ENCODE data around the gene NINJ2. TPM values are rescaled to one million over a fixed set of nuclear protein-coding genes. Genes with fewer than 3 reads are reported as not detected.

Gene NINJ2
- total and polyA plus RNA-seq, 10 of the 15 experiments (the other 5 are each of a cell fraction or from before 2014, with no cell fraction given) = 8.9 to 51.6 (median 21.3) TPM

DNA sequence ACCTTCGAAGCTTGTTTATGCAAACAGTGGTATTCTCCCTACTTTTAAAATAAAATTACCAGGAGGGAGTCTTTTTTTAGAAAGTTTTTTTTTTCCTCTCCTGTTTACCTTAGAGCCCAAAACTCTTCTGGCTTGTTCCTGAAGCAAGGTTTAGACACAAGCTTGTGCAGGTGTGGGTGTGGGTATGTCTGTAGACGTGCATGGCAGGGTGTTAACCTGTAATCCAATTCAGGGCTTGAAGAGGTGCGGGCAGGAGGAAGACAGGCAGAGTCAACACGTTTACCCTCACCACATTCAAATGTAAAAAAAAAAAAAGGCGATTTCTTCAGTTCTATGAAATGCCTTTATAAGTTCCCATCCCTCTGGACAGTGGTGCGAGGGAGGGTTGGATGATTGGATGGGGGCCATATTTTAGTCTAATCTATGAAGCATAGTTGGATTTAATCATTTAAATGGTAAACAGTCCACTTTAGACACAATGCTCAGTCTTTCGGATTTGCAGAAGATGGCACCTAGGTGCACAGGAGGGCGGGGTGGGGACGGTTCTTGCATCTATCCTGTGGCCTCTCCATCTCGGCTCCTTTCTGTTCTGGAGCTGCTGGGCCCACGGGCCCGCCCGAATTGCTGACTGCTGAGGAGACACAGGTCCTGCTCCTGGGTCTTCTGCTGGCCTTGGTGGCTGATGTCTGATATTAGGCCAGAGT is 982 bp upstream of the NINJ2 start:
- CTCF ChIA-PET = interaction anchor here (0.8 to 1.9 kb wide), 3 partner anchors 22 to 150 kb away, joined by 3 to 5 read pairs (median 4); no protein-coding TSS in a partner anchor

DNA sequence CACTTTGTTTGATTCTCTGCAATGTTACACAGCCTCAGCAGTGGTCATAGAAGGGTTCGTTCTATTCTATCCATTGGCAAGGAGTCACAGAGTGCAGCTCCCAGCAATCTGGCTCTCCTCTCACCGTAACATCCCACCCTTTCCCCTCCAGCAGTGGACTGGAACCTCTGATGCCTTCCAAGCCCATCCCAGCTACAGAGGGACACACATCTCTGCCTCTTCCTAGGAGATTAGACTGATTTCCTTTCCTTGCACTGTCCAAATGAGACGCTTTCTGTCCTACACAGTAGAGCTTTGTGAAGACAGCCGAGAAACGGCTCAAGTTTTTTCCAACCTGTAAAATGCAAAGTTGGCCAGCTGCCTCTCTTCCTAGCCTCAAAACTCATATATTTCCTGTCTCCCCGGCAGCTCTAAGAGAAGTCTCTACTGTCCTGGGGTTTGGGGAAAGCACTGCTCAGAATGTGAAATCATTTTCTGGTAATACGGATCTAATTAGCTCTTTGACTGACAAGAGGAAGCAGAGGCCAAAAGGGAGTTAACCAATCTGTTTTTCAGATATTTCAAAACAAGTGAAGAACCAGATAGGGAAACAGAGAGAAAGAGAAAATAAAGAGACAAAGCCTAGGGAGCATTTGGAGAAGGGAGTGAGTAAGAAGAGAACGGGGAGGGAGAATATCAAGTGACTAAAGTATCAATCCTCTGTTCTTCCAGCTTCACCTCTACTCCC is 516 bp downstream of the NINJ2 start:
- intact Hi-C loops (cut with micrococcal nuclease; ENCODE audit: unreplicated experiment) (no loop called here), in situ Hi-C loops (cut with MboI) (no loop called here)
- Histone ChIP-seq H3K4me3 (no peak overlapping the region), H3K27ac (ENCODE audit: control insufficient read depth, insufficient read depth) (peak overlapping the region; percentile 17; the same call in 1 of the 2 replicates), H3K9me3 (replicated peaks; ENCODE audit: control insufficient read depth, insufficient read depth, low read length) (no peaks in the 10 kb centered on the region; the same call in 2 of the 3 replicates), H3K27me3 (replicated peaks in 1 of 2; ENCODE audit: control insufficient read depth in 2 of 2, insufficient read depth in 2 of 2, low read length in 1 of 2) (no peaks in the 10 kb centered on the region), H4K20me1 (ENCODE audit: control insufficient read depth, insufficient read depth) (no peaks in the 10 kb centered on the region), H3K4me1 (ENCODE audit: control insufficient read depth, insufficient read depth, low read length) (peaks cover 60% of the 10 kb centered on the region), H3K9ac (ENCODE audit: control insufficient read depth, insufficient read depth, low read length) (peak overlapping the region; percentile 16; the same call in 1 of the 2 replicates), H3K36me3 (ENCODE audit: control insufficient read depth in 2 of 2, insufficient read depth in 2 of 2, low read length in 1 of 2) (no peaks in the 10 kb centered on the region), H3K4me2 (ENCODE audit: control insufficient read depth, insufficient read depth) (peak overlapping the region; percentile 25; the same call in 1 of the 2 replicates), H3K79me2 (ENCODE audit: control insufficient read depth, insufficient read depth, low read length) (no peaks in the 10 kb centered on the region), H2AFZ (ENCODE audit: control insufficient read depth, low read depth, low read length) (peak overlapping the region; percentile 73)
- no peak for ATAC-seq
- TF ChIP-seq MTA2 (IDR thresholded peaks at IDR 0.05; ENCODE audit: low read depth) (0 out of 2 replicates have a peak, but pooled peaks have one; percentile 17), ZNF207 (IDR thresholded peaks at IDR 0.05; ENCODE audit: borderline replicate concordance) (no peak), KLF5 (IDR thresholded peaks at IDR 0.05; ENCODE audit: partially characterized antibody) (no peak), KAT2A (conservative IDR thresholded peaks at IDR 0.05; ENCODE audit: control insufficient read depth, low read depth, low read length) (no peak)
- TF ChIP-seq, protein P1, sequence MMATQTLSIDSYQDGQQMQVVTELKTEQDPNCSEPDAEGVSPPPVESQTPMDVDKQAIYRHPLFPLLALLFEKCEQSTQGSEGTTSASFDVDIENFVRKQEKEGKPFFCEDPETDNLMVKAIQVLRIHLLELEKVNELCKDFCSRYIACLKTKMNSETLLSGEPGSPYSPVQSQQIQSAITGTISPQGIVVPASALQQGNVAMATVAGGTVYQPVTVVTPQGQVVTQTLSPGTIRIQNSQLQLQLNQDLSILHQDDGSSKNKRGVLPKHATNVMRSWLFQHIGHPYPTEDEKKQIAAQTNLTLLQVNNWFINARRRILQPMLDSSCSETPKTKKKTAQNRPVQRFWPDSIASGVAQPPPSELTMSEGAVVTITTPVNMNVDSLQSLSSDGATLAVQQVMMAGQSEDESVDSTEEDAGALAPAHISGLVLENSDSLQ (IDR thresholded peaks at IDR 0.05) = peak; percentile 87
- ChIA-PET POLR2A (interaction anchor here (0.6 to 2.7 kb wide), 10 partner anchors 11 to 151 kb away, joined by 3 to 9 read pairs (median 4); no protein-coding TSS in a partner anchor), CTCF (interaction anchor here (1.0 to 1.9 kb wide), 5 partner anchors 11 to 152 kb away, joined by 3 to 5 read pairs (median 4); no protein-coding TSS in a partner anchor), RAD21 (ENCODE audit: unreplicated experiment) (interaction anchor here (0.6 to 2.6 kb wide), 13 partner anchors 11 to 151 kb away, joined by 3 to 16 read pairs (median 3); no protein-coding TSS in a partner anchor), SMC1A (ENCODE audit: uncharacterized antibody, unreplicated experiment) (interaction anchor here (0.7 to 2.0 kb wide), 16 partner anchors 10 to 149 kb away, joined by 3 to 11 read pairs (median 4); no protein-coding TSS in a partner anchor)
- no peak for FAIRE-seq
- DNase-seq (ENCODE audit: low read depth, low spot score) = no peak
- BruUV-seq (replicated peaks) = no TSS peak
- 31% methylated on average over 8 of the region's 8 CpGs for WGBS (ENCODE audit: insufficient coverage, insufficient replicate concordance, low lambda C conversion rate, missing lambda C conversion rate)

More for the DNA sequence above, 982 bp upstream of the NINJ2 start:
- no peak for FAIRE-seq
- DNase-seq (ENCODE audit: low read depth, low spot score) = no peak
- Histone ChIP-seq H3K4me2 (ENCODE audit: control insufficient read depth, insufficient read depth) (no peak overlapping the region), H3K4me1 (ENCODE audit: control insufficient read depth, insufficient read depth, low read length) (peaks cover 64% of the 10 kb centered on the region), H3K79me2 (ENCODE audit: control insufficient read depth, insufficient read depth, low read length) (no peaks in the 10 kb centered on the region), H3K36me3 (ENCODE audit: control insufficient read depth in 2 of 2, insufficient read depth in 2 of 2, low read length in 1 of 2) (no peaks in the 10 kb centered on the region), H2AFZ (ENCODE audit: control insufficient read depth, low read depth, low read length) (no peak overlapping the region), H3K4me3 (no peak overlapping the region), H4K20me1 (ENCODE audit: control insufficient read depth, insufficient read depth) (no peaks in the 10 kb centered on the region), H3K9me3 (replicated peaks; ENCODE audit: control insufficient read depth, insufficient read depth, low read length) (no peaks in the 10 kb centered on the region; the same call in 2 of the 3 replicates), H3K27me3 (replicated peaks in 1 of 2; ENCODE audit: control insufficient read depth in 2 of 2, insufficient read depth in 2 of 2, low read length in 1 of 2) (no peaks in the 10 kb centered on the region), H3K9ac (ENCODE audit: control insufficient read depth, insufficient read depth, low read length) (no peak overlapping the region), H3K27ac (ENCODE audit: control insufficient read depth, insufficient read depth) (no peak overlapping the region)
- in situ Hi-C loops (cut with MboI) = no loop called here
- intact Hi-C loops (cut with micrococcal nuclease; ENCODE audit: unreplicated experiment) = no loop called here
- ChIA-PET RAD21 (ENCODE audit: unreplicated experiment) (interaction anchor here (1.0 to 2.6 kb wide), 2 partner anchors 9 to 50 kb away, joined by 4 to 13 read pairs; no protein-coding TSS in a partner anchor), POLR2A (interaction anchor here (0.5 to 2.7 kb wide), 3 partner anchors 9 to 120 kb away, joined by 3 to 8 read pairs (median 5); no protein-coding TSS in a partner anchor), SMC1A (ENCODE audit: uncharacterized antibody, unreplicated experiment) (interaction anchor here (0.6 to 6.6 kb wide), 3 partner anchors 13 to 32 kb away, joined by 4 to 38 read pairs (median 17); no protein-coding TSS in a partner anchor)
- no TSS peak for BruUV-seq (replicated peaks)
- TF ChIP-seq SP1 (IDR thresholded peaks at IDR 0.05; ENCODE audit: low read depth, low read length) = no peak
- 62% methylated on average over 13 of the region's 13 CpGs for WGBS (ENCODE audit: insufficient coverage, insufficient replicate concordance, low lambda C conversion rate, missing lambda C conversion rate)
- no peak for ATAC-seq

All from GM12878 (cell line).